ENCODE results near the gene ARHGEF7.

GRCh38 chr13:111319521-111319920 lies 204.4 kb downstream of the ARHGEF7 start:
- TF ChIP-seq POLR2A (IDR thresholded peaks at IDR 0.05; ENCODE audit: low read depth, low read length) = no peak
- no peak for TF ChIP-seq TAF1 (IDR thresholded peaks at IDR 0.05; ENCODE audit: borderline replicate concordance, low read depth, low read length)
